NCI-H2171 (cell line): ENCODE results near the gene EME2.

Experiments used
- DNase-seq: peaks from one replicate; lab custom pipeline; 2025; lab: John Stamatoyannopoulos, UW

The EME2 gene

DNA sequence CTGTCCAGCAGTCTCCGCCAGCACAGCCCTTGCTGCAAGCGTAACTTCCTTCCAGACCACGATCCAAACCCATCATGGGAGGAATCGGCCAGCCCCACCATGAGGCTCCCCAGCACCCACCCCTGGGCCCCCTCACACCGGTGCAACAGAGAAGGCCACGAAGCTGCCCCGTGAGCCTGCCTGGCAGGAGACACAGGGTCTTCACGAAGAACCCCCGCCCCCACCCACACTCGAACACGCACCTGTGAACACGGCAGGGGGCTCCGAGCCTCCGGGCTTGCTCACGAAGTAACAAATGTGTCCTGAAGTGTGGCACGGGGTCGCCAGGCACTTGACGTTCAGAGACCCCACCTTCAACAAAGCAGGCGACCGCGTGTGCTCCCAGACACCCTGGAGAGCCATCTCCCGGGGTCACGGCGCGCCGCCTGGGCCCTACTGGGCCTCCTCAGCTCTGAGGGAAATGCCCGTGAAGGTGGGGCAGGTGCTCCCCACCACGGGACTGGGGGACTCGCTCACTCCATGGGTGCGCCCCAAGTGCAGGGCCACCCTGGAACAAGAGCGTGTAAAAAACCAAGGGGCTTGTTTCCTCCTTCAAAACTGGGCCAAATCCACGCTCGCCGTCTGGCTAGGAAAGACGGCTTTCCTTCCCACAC, 46.4 kb downstream of the EME2 start:
- DNase-seq = no peak

DNA sequence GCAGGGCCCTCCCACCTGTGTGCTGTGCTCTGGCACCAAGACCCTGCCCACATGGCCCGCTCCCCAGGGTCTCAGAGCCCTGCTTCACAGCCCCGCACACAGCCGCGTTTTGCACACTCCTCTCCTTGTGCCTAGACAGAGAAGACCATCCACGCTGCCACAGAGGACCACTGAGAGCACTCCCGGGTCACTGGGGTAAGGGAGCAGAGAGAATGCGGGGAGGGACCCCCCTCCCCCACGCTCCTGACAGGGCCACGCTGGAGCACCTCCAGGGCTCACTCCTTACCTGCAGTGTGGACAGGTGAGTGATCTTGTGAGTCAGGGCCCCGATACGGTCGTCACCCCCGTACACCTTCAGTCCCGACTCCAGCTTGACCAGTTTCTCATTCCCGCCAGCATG, 47.0 kb downstream of the EME2 start:
- DNase-seq = no peak

DNA sequence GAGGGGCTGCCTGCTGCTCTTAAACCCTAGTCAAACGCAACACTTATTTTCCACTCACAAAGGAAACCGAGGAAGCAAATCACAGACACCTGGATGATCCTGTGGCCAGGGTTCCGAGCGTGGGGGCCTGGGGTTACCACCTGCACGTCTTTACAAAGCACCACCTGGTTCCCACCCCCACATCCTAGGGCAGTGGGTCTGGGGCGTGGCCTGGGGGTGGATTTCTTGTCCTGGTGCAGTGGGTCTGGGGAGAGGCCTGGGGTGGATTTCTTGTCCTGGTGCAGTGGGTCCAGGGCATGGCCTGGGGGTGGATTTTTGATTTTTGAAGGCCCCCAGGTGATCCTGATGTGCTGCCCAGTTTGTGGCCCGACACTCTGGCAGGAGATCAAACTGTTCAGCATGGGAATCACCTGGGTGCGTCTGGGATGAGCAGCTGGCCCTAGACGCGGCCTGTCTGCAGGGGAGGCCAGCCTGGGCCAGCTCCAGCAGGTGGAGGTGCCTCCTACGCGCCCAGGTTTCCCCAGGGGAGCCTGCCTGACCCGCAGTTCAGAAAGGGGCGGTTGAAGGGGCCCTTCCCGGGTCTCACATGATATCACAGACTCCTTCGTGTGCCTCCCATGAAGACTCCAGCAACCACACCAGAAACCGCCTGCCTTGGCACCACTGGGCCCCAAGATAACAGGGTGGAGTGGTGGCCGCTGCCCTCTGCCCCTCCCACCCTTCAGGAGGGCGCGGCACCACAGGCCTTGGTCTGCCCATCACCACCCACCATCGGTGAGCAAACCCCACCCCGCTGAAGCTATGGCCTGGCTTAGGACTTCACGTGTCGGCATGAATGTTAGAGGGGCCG, 47.7 kb downstream of the EME2 start:
- no peak for DNase-seq

DNA sequence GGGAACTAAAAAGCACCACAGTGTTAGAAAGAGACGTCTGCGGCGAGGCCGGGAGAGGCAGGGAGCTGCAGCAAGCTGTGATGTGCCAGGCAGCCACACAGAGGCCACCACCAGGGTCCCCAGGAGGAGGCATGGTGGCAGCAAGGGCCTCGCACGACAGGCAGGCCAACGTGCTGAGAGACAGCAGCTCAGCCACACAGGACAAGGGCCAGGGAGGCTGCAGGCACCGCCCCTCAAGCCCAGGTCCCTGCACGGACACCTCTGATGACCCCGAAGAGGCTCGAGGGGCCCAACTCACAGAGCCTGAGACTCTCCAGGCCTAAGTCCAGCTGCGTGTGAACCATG, 48.3 kb downstream of the EME2 start:
- no peak for DNase-seq

DNA sequence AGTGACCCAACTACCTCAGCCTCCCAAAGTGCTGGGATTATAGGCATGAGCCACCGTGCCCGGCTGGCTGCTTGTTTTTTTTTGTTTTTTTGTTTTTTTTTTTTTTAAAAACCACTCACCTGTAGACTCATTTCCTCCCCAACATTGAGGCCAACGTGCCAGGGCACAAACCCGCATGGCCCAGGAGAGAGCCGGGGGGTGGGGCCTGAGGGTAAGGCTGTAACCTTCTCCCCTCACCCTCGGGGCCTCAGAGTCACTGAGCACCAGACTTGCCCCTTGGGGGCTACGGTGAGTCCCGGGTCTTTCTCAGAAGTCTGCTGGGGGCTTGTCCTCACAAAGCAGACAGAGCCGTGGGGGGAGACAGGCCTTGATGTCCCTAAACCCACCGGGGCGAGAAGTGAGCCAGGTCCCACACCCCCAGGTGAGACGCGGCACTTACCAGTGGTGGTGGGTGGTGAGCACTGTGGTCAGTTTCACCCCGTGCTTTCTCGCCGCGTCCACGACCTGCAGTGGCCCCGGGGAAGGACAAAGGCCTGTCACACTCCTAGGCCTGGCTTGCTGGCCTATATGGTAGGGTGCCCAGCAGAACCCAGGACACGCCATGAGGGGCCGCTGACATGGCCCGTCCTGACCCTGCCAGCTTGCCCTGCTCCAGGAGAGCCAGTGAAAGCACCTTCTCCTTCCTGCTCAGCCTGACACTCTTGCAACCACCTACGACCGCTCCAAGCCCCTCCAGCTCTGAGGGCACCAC, 49.4 kb downstream of the EME2 start:
- no peak for DNase-seq

DNA sequence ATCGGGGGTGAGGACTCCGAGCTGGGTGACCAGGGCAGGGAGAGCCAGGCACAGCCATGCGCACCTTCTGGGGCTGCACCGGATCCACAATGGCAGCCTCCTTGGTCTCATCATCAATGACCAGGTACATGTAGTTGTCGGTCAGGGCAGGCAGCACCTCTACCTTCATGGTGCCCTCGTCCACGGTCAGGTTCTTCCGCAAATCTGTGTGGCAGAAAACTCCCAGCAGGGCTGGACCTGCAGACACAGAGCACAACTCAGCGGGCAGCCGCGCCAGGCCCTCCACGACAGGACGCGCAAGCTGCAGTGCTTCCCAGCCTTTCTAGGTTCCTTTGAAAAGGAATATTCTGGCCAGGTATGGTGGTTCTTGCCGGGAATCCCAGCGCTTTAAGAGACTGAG, 50.2 kb downstream of the EME2 start:
- DNase-seq = no peak

DNA sequence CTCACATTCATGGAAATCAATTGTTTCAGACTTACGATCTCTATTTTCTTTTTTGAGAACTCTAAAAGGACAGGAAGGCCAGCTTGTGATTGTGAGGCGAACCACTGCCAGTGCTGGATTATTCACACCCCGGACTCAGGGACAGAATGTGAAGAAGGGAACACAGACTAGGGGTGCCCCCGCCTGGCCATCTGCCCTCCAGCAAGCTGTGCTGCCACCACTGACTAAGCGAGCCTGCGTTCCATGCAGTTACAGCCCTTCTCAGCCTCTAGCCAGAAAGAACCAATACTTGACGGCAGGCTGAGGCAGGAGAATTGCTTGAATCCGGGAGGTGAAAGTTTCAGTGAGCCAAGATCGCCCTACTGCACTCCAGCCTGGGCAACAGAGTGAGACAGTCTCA, 51.2 kb downstream of the EME2 start:
- DNase-seq = no peak

DNA sequence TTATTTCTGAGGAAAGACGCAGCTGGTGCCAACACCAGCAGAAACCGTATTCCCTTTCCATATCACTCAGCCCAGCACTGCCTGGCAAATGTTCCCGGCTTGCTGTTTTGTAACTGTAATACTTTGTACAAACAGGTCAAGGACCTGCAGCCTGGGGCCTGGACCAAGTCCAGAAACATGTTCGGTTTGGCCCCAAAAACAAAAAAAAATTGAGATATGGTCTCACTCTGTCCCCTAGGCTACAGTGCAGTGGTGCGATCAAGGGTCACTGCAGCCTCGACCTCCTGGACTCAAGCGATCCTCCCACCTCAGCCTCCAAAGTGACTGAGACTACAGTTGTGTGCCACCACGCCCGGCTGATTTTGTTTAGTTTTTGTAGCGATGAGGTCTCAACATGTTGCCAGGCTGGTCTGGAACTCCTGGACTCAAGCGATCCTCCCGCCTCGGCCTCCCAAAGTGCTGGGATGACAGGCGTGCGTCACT, 52.8 kb downstream of the EME2 start:
- DNase-seq = no peak
